ENCODE results near the gene WAPL.

DNA sequence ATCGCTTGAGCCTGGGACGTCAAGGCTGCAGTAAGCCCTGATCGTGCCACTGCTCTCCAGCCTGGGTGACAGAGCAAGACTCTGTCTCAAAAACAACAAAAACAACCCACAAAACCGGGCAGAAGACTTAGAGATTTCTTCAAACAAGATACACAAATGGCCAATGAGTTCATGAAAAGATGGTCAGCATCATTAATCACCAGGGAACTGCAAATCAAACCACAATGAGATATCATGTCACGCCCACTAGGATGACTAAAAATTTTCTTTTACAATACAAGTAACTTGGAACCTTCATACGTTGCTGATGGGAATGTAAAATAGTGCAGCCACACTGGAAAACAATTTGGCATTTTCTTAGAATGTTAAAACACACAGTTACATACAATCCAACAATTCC is 77.7 kb downstream of the WAPL start:
- TF ChIP-seq EZH2 (IDR thresholded peaks at IDR 0.05; ENCODE audit: low read depth, low read length, severe bottlenecking) (no peak), CTCF (IDR thresholded peaks at IDR 0.05; ENCODE audit: control extremely low read depth in 1 of 3, insufficient read depth in 1 of 3, low read depth in 1 of 3, low read length in 3 of 3) (no peak), NANOG (IDR thresholded peaks at IDR 0.05; ENCODE audit: insufficient read depth, low read depth, low read length, poor library complexity, severe bottlenecking) (no peak), CHD2 (IDR thresholded peaks at IDR 0.05; ENCODE audit: low read length) (no peak), POLR2AphosphoS5 (IDR thresholded peaks at IDR 0.05; ENCODE audit: low read depth, low read length) (no peak), JUN (IDR thresholded peaks at IDR 0.05; ENCODE audit: low read depth, low read length) (no peak), POU5F1 (IDR thresholded peaks at IDR 0.05; ENCODE audit: low read depth, low read length) (no peak)
- TF ChIP-seq, protein P1, sequence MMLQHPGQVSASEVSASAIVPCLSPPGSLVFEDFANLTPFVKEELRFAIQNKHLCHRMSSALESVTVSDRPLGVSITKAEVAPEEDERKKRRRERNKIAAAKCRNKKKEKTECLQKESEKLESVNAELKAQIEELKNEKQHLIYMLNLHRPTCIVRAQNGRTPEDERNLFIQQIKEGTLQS (IDR thresholded peaks at IDR 0.05; ENCODE audit: insufficient read depth, low read depth, low read length): no peak

All from H1 (cell line).